KMS-11 (cell line): ENCODE results near the gene C2orf76.

ENCODE experiments used
- H2AFZ ChIP-seq: fragments of 200-600 bp; sonication (generic); 2 replicates; pipeline ENCODE4 v1.6.1; 2016; ENCODE audit warnings: antibody characterized with exemption, mixed run types, low read depth
- H3K27ac ChIP-seq: fragments of 200-600 bp; sonication (generic); 2 replicates; pipeline ENCODE4 v1.6.1; 2016; ENCODE audit warnings: mild to moderate bottlenecking, mixed run types
- H3K27me3 ChIP-seq: fragments of 200-600 bp; sonication (generic); 2 replicates; pipeline ENCODE4 v1.6.1; 2017; ENCODE audit warnings: mild to moderate bottlenecking, low read depth, mixed run types, moderate library complexity; ENCODE audit not compliant: insufficient read depth
- H3K36me3 ChIP-seq: fragments of 200-600 bp; sonication (generic); 2 replicates; pipeline ENCODE4 v1.6.1; 2017; ENCODE audit warnings: mild to moderate bottlenecking, mixed run types; ENCODE audit not compliant: insufficient read depth
- H3K4me1 ChIP-seq: fragments of 200-600 bp; sonication (generic); 2 replicates; pipeline ENCODE4 v1.6.1; 2016; ENCODE audit warnings: mild to moderate bottlenecking, low read depth, mixed run types; ENCODE audit not compliant: poor library complexity, severe bottlenecking
- H3K4me2 ChIP-seq: fragments of 200-600 bp; sonication (generic); 2 replicates; pipeline ENCODE4 v1.7.0; 2016; ENCODE audit warnings: mild to moderate bottlenecking, mixed run types
- H3K4me3 ChIP-seq: fragments of 200-600 bp; sonication (generic); IDR thresholded peaks from 2 replicates; pipeline ENCODE4 v1.6.1; 2017; ENCODE audit warnings: low read depth, low read length, mixed read lengths; ENCODE audit not compliant: insufficient read depth
- H3K79me2 ChIP-seq: fragments of 200-600 bp; sonication (generic); 2 replicates; pipeline ENCODE4 v1.6.1; 2016; ENCODE audit warnings: low read depth, mixed run types; ENCODE audit not compliant: insufficient read depth
- H3K9ac ChIP-seq: fragments of 200-600 bp; sonication (generic); 2 replicates; pipeline ENCODE4 v1.6.1; 2016; ENCODE audit warnings: mild to moderate bottlenecking, mixed run types
- H4K20me1 ChIP-seq: fragments of 200-600 bp; sonication (generic); 2 replicates; pipeline ENCODE4 v1.6.1; 2016; ENCODE audit warnings: mild to moderate bottlenecking, mixed run types; ENCODE audit not compliant: insufficient read depth
- CTCF ChIP-seq: fragments of 200-600 bp; sonication (generic); conservative IDR thresholded peaks from 2 replicates; pipeline ENCODE4 v1.6.1; 2017; ENCODE audit warnings: low read depth, mild to moderate bottlenecking, antibody characterized with exemption, low read length, moderate library complexity, mixed read lengths

C2orf76 gene

GRCh38 chr2:119286661-119287060, 80.0 kb downstream of the C2orf76 start:
- Histone ChIP-seq H3K4me3 (no peak overlapping the region), H4K20me1 (no peaks in the 10 kb centered on the region), H3K9ac (no peak overlapping the region), H3K36me3 (no peaks in the 10 kb centered on the region), H3K27ac (no peak overlapping the region), H3K4me2 (no peak overlapping the region), H3K27me3 (no peaks in the 10 kb centered on the region), H3K4me1 (no peaks in the 10 kb centered on the region), H3K79me2 (no peaks in the 10 kb centered on the region), H2AFZ (no peak overlapping the region)
- no peak for TF ChIP-seq CTCF

GRCh38 chr2:119283873-119284331, 82.7 kb downstream of the C2orf76 start:
- Histone ChIP-seq H3K79me2 (no peaks in the 10 kb centered on the region), H3K36me3 (no peaks in the 10 kb centered on the region), H4K20me1 (no peaks in the 10 kb centered on the region), H3K4me1 (no peaks in the 10 kb centered on the region), H3K27me3 (no peaks in the 10 kb centered on the region), H3K4me2 (no peak overlapping the region), H3K4me3 (no peak overlapping the region), H2AFZ (no peak overlapping the region), H3K27ac (no peak overlapping the region), H3K9ac (no peak overlapping the region)
- TF ChIP-seq CTCF = no peak

GRCh38 chr2:119282996-119283511, 83.6 kb downstream of the C2orf76 start:
- Histone ChIP-seq H2AFZ (no peak overlapping the region), H3K9ac (no peak overlapping the region), H3K4me2 (no peak overlapping the region), H3K36me3 (no peaks in the 10 kb centered on the region), H3K4me3 (no peak overlapping the region), H4K20me1 (no peaks in the 10 kb centered on the region), H3K27me3 (no peaks in the 10 kb centered on the region), H3K27ac (no peak overlapping the region), H3K4me1 (no peaks in the 10 kb centered on the region), H3K79me2 (no peaks in the 10 kb centered on the region)
- TF ChIP-seq CTCF = no peak

GRCh38 chr2:119282146-119282995, 84.3 kb downstream of the C2orf76 start:
- no peak overlapping the region for H3K27ac ChIP-seq

More at GRCh38 chr2:119282146-119282995, 84.3 kb downstream of the C2orf76 start:
- no peak overlapping the region for H2AFZ ChIP-seq
- no peak overlapping the region for H3K4me2 ChIP-seq
- no peaks in the 10 kb centered on the region for H3K27me3 ChIP-seq
- H3K4me1 ChIP-seq = no peaks in the 10 kb centered on the region
- H3K4me3 ChIP-seq = no peak overlapping the region
- H3K9ac ChIP-seq = no peak overlapping the region
- H3K36me3 ChIP-seq = no peaks in the 10 kb centered on the region
- H4K20me1 ChIP-seq = no peaks in the 10 kb centered on the region
- H3K79me2 ChIP-seq = no peaks in the 10 kb centered on the region
- TF ChIP-seq CTCF = no peak
